NCI-H748 treated with DMSO at 0.1 percent for 48 hours (cell line): Measurements from ENCODE around the gene NCK2.
"Not testable (repeated sequence)": the region's sequence is repeated elsewhere in the genome, so short reads cannot be mapped to it uniquely, and the experiment has no call there.

Experiments
- DNase-seq: peaks from one replicate; lab custom pipeline; 2025; lab: John Stamatoyannopoulos, UW

NCK2 gene

GRCh38 chr2:105894327-105894944, 149.7 kb downstream of the NCK2 start:
- DNase-seq = no peak

DNA sequence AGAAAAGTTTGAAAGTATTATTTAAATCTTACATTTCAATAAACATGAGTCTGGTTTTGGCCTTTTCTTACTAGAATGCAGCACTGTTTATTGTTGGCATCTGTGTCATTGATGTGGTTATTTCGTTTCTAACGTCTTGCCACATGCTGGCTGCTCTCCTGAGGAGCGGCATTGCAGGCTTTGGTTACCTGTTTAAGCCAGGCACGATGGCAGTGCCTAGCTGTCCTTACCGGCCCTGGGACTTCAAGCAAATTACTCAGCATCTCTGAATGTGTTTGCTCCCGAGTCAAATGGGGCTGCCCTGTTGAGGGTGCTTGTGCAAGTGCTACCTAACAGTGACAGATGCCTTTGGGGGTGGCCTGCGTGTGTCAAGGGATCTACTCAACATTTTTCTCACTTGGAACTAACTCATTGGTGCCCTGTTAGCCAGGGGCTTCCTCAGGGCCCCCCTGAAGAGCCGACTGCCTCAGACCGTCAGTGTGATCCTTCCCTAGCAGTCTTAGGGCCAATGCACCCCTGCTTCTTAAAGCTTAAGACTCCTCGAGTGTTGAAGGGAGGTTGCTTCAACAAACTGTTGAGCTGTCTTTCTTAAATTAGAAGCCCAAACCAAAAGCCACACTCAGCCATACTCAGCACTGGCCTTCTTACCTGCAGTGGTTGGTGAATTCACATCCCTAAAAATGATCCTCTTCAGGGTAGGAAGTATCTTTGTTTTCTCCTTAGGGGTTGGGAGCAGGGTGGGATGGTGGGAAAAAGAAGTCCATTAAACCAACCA, 151.5 kb downstream of the NCK2 start:
- DNase-seq = no peak

DNA sequence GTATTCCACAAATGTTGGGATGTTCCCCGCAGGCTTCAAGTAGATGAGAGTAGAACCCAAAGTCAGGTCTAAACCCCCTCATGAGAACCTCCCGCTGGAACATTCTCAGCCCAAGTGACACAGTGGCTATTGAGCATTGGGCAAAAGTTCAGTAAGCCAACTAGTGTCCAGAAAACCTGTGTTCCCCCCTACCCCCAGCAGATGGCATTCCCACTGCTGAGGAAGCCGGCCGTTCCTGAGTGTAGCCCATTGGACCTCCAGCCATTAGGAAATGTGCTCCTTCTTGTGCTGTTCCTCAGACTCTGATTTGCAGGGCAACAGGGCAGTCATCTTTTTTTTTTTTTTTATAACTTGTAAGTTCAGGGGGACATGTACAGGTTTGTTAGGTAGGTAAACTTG, 152.1 kb downstream of the NCK2 start:
- no peak for DNase-seq

DNA sequence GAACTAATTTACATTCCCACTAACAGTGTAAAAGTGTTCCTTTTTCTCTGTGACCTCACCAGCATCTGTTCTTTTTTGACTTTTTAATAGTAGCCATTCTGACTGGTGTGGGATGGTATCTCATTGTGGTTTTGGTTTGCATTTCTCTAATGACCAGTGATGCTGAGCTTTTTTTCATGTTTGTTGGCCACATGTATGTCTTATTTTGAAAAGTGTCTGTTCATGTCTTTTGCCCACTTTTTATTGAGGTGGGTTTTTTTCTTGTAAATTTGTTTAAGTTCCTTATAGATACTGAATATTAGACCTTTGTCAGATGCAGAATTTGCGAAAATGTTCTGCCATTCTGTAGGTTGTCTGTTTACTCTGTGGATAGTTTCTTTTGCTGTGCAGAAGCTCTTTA, 153.0 kb downstream of the NCK2 start:
- not testable (repeated sequence) for DNase-seq

GRCh38 chr2:105903051-105903674, 158.5 kb downstream of the NCK2 start:
- DNase-seq = no peak

DNA sequence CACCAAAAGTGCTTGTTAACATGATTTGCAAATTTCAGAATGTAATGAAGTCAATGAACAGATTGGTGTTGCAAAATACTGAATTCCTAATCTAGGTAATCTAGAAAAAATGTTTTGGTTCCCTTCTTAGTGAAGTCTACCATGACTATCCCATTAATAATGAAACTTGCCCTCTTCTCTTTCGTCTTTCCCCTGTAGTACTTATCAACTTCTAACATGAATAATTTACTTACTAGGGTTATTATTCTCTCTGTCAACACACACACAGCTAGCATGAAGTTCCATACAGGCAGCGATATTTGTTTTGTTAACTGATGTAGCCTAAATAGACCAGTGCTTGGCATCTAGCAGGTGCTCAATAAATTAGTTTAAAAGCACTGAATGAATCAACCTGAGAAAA, 160.2 kb downstream of the NCK2 start:
- DNase-seq = no peak

DNA sequence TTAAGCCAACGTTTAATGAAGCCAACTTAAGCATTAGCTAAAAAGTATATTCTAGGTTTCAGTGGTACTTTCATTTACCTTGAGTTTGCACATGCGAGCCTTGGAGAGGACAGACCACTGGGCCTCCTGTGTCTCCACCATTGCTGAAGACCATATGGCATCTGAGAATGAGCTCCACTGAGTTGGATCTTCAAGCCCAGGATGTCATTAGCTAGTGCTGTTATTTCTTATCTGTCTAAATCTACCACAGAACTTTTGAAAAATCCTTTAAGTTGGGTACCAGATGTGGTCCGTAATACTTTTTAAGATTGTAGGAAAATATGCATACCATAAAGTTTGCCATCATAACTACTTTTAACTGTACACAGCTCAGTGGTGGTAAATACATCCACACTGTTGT, 161.8 kb downstream of the NCK2 start:
- no peak for DNase-seq

GRCh38 chr2:105907184-105907583, 162.5 kb downstream of the NCK2 start:
- DNase-seq = no peak

DNA sequence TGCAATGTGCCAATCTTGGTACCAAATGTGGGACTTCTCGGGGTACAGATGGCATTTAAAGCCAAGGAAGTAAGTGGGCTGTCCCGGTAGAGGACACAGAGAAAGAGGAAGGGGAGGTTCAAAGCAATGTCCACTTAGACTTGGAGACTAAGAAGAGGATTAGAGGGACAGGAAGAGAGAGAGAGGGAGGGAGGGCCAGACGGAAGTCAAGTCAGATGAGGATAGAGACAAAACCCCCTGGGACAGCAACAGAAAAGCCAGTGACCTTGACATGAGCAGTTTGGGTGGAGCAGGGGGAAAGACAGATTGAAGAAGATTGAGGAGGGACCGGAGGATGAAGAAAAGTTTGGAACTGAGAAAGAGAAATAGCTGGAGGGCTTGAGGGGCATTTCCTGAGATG, 164.5 kb downstream of the NCK2 start:
- DNase-seq = no peak

- DNase-seq = no peak
These were observed 166.0 kb downstream of the NCK2 start for GRCh38 chr2:105910497-105911238.

GRCh38 chr2:105911425-105911824, 166.7 kb downstream of the NCK2 start:
- no peak for DNase-seq

- DNase-seq = no peak
These were observed 167.4 kb downstream of the NCK2 start for GRCh38 chr2:105912081-105912480.

DNA sequence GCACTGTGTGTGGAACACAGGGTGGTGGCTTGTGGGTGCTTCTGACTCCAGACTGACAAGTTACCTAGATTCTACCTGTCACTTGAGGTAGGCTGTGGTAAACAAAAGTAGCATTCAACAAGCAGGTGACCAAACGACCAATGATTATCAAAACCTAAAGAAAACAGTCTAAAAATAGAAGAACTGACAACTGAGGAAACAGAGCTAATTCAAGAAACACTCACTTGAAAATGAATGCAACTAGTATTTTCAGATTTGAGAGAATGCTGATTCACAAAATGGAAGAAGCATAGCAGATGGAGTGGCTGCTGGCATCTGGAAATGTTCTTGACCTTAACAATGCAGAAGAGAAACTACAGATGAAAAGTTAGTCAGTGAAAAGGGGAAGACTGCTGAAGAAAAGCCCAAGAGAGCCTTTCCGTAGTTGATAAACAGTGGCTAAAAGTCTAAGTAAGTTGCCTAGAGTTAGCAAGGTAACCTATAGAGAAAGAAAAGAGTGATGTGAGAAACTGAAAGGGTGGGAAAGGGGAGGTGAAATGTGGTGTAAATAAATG, 170.4 kb downstream of the NCK2 start:
- no peak for DNase-seq

DNA sequence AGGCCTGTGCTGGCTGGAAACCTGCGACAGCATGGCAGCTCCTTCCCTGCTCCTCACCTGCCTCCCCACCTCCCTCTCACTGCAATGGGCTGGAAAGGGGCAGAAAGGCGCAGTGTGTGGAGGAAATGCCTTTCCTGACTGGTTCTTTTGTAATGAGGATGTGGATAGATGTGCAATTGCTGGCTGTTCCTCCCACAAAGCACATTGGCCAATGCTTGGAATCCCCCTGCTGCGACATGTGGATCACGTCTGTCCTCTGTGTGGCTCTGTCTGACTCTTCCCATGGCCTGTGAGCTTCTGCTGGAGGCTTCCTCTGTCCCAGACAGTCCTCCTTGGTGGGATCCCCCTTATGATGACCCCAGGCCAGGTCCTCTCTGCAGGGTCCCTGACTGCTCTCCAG, 172.5 kb downstream of the NCK2 start:
- DNase-seq = no peak

DNA sequence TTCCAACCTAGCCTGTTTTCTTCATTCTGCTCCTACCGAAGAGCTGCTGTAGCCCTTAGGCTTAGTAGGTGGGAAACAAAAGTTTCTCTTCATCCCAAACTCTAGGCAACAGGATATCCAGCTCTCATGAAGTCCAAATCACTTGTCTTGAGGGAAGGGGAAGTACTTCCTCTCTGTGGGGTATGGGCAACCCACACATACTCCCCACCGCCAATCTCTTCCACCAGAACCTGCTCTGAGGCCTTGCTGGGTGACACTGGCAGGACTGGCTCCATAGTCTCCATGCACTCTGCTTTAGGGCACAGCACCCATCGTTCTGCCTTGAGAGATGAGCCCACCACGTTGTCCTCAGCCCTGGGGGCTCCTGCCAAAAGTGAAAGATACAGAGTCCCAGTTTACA, 173.0 kb downstream of the NCK2 start:
- no peak for DNase-seq

GRCh38 chr2:105919191-105919811, 174.6 kb downstream of the NCK2 start:
- no peak for DNase-seq

DNA sequence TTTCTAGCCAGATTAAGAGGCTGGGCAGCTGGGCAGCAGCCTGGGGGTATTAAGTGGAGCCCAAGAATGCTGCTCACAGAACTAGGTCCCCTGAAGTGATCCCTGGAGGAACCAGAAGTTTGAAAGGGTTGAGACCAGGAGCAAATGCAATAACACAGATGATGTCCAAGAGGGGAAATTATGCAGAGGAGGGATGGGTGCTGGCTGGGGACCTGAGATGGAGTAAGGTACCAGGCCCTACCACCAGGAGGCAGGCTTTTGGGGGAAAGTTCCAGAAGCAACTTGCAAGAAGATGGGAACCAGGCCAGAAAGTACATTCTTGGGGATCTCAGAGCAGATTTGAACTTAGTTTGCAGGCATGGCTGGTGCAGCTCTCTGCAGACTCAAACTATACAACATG, 175.1 kb downstream of the NCK2 start:
- DNase-seq = no peak

DNA sequence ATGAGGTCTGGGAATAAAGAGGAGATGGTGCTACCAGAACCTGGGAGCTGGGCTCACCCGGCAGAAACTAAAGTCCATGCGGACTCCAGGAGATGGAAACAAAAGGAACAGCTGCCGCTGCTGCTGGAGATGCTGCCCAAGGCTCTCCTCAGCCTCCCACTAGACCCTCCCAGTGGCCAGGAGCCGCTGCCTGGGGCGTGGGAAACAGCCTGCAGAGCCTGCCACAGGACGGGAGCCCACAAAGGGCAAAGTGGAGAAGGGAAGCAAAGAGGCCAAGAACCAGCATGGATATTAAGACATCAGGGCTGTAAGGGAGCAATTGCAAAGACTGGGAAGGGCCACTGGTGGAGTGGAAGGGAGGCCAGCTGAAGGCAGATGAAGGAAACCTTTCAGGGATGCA, 179.6 kb downstream of the NCK2 start:
- no peak for DNase-seq

- no peak for DNase-seq
These were observed 180.2 kb downstream of the NCK2 start for GRCh38 chr2:105924932-105925331.

DNA sequence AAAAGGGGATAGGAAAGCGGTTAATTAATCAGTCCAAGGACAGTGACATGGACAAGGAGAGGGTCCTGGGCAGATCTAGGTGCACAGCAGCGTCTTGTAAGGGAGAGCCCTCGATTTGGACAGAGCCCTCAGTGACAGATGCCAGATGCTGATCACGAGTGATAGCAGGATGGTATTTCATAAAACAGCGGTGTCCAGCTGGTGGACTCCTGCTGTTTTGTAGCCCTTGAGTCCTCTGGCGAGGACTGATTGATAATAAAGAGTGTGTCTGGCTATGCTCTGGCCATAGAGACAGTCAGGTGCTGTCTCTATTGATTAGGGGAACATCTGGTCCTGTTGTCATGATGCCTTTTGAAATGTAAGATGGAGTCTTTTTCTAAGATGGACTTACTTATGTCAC, 180.7 kb downstream of the NCK2 start:
- DNase-seq = no peak

GRCh38 chr2:105926960-105927678, 182.4 kb downstream of the NCK2 start:
- DNase-seq = no peak
